Measurements from ENCODE around the gene PFKFB2. TPM values are rescaled to one million over a fixed set of nuclear protein-coding genes. Genes with fewer than 3 reads are reported as not detected.

The PFKFB2 gene
- total and polyA plus RNA-seq, 2 donors (not counting 1 experiment from before 2014, with no cell fraction given), result 6.5 to 18.2 TPM

DNA sequence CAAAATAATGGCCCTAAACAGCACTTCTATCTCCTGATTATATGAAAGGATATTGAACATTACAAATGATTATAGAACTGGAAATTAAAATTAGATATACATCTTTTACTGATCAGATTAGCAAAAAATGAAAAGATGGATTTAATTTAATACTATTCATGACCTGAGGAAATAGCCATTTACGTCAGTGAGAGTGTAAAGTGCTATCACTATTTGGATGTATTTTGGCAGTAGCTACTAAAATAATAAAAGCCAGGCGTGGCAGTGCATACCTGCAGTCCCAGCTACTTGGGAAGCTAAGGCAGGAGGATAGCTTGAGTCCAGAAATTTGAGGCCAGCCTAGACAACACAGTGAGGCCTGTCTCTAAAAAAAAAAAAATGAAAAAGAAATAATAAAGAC, 40.9 kb downstream of the PFKFB2 start:
- Histone ChIP-seq H3K9me3 (ENCODE audit: control extremely low read depth in 1 of 3, control insufficient read depth in 2 of 3, insufficient read depth in 1 of 3, low read length in 2 of 3) (no peaks in the 10 kb centered on the region), H2AFZ (ENCODE audit: insufficient read depth, low read depth, low read length, poor library complexity, severe bottlenecking) (no peak overlapping the region), H3K4me3 (ENCODE audit: control extremely low read depth in 1 of 5, extremely low read depth in 1 of 5, insufficient read depth in 1 of 5, low read depth in 2 of 5, low read length in 4 of 5) (no peak overlapping the region), H3K4me1 (ENCODE audit: control insufficient read depth in 2 of 2, insufficient read depth in 2 of 2, low read length in 2 of 2) (peaks cover 6 to 8% of the 10 kb centered on the region in 2 donors), H3K79me2 (ENCODE audit: control insufficient read depth, insufficient read depth, low read length) (no peaks in the 10 kb centered on the region), H3K27ac (ENCODE audit: low read length in 2 of 2) (no peak overlapping the region), H3K9ac (ENCODE audit: low read length) (no peak overlapping the region), H3K4me2 (replicated peaks; ENCODE audit: low read depth, low read length, poor library complexity, severe bottlenecking) (no peak overlapping the region), H3K27me3 (replicated peaks in 1 of 4; ENCODE audit: control extremely low read depth in 1 of 4, control insufficient read depth in 3 of 4, insufficient read depth in 4 of 4, low read length in 3 of 4) (no peaks in the 10 kb centered on the region), H3K36me3 (replicated peaks in 1 of 2; ENCODE audit: control extremely low read depth in 1 of 2, control insufficient read depth in 1 of 2, extremely low read depth in 1 of 2, insufficient read depth in 2 of 2, low read length in 1 of 2) (no peaks in the 10 kb centered on the region), H4K20me1 (ENCODE audit: control insufficient read depth, insufficient read depth, low read length, poor library complexity, severe bottlenecking) (no peaks in the 10 kb centered on the region)
- POLR2A ChIA-PET, result no interaction called here
- Mint-ChIP-seq H3K4me3 (no peak overlapping the region), H3K9me3 (ENCODE audit: insufficient read depth) (no peaks in the 10 kb centered on the region), H3K27me3 (no peaks in the 10 kb centered on the region), H3K27ac (no peak overlapping the region), H3K4me1 (peaks cover 7% of the 10 kb centered on the region)
- no peak for DNase-seq
- no peak for ATAC-seq (ENCODE audit: low read depth)
- TF ChIP-seq CTCF (IDR thresholded peaks at IDR 0.05) (no peak), EZH2 (IDR thresholded peaks at IDR 0.05; ENCODE audit: borderline replicate concordance, insufficient read depth, low read depth, low read length, poor library complexity, severe bottlenecking) (no peak)
- intact Hi-C loops (cut with micrococcal nuclease), result no loop called here
- CTCF ChIA-PET, result interaction anchor here (0.7 to 2.2 kb wide), 3 partner anchors 10 to 715 kb away, joined by 3 to 9 read pairs (median 6); no protein-coding TSS in a partner anchor
- WGBS (ENCODE audit: insufficient coverage), result 100% methylated on average over 1 of the region's 2 CpGs

DNA sequence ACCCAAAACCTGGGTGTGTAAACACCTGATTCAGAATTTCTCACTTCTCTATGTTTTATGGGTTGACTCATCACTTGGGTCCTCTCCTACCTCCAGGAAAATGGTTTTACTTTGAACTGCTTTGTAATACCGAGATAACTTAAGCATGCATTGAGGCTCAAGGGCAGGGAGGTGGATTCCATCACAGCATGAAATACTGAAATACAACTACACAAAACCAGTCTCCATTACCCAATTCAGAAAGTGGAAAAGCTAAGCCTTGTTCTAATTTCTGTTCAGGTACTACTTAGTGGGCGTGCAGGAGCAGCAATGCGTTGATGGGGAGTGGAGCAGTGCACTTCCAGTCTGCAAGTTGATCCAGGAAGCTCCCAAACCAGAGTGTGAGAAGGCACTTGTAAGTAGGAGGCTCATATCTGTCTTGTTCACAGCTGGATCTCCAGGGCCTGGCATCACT, 44.8 kb downstream of the PFKFB2 start:
- DNase-seq (no peak), ATAC-seq (ENCODE audit: low read depth) (no peak)
- Mint-ChIP-seq H3K4me3 (no peak overlapping the region), H3K4me1 (peaks cover 1% of the 10 kb centered on the region), H3K9me3 (ENCODE audit: insufficient read depth) (no peaks in the 10 kb centered on the region), H3K27me3 (peaks cover 16% of the 10 kb centered on the region), H3K27ac (no peak overlapping the region)
- no peak overlapping the region for H3K4me2 ChIP-seq (replicated peaks; ENCODE audit: low read depth, low read length, poor library complexity, severe bottlenecking)
- no peak overlapping the region for H3K4me3 ChIP-seq (ENCODE audit: control extremely low read depth in 1 of 5, extremely low read depth in 1 of 5, insufficient read depth in 1 of 5, low read depth in 2 of 5, low read length in 4 of 5)
- ChIA-PET CTCF (interaction anchor here (1.0 kb wide), 1 partner anchor 13 kb away, joined by 4 read pairs; no protein-coding TSS in a partner anchor), POLR2A (no interaction called here)
- no peak overlapping the region for H3K27ac ChIP-seq (ENCODE audit: low read length in 2 of 2)
- peaks cover 0 to 7% (median 1%) of the 10 kb centered on the region in 4 experiments for H3K27me3 ChIP-seq (replicated peaks in 1 of 4; ENCODE audit: control extremely low read depth in 1 of 4, control insufficient read depth in 3 of 4, insufficient read depth in 4 of 4, low read length in 3 of 4)
- intact Hi-C loops (cut with micrococcal nuclease), result no loop called here
- no peaks in the 10 kb centered on the region for H4K20me1 ChIP-seq (ENCODE audit: control insufficient read depth, insufficient read depth, low read length, poor library complexity, severe bottlenecking)
- no peaks in the 10 kb centered on the region for H3K36me3 ChIP-seq (replicated peaks in 1 of 2; ENCODE audit: control extremely low read depth in 1 of 2, control insufficient read depth in 1 of 2, extremely low read depth in 1 of 2, insufficient read depth in 2 of 2, low read length in 1 of 2)
- no peak overlapping the region for H3K9ac ChIP-seq (ENCODE audit: low read length)
- no peaks in the 10 kb centered on the region for H3K9me3 ChIP-seq (ENCODE audit: control extremely low read depth in 1 of 3, control insufficient read depth in 2 of 3, insufficient read depth in 1 of 3, low read length in 2 of 3)
- H3K79me2 ChIP-seq (ENCODE audit: control insufficient read depth, insufficient read depth, low read length), result no peaks in the 10 kb centered on the region
- no peaks in the 10 kb centered on the region for H3K4me1 ChIP-seq (ENCODE audit: control insufficient read depth in 2 of 2, insufficient read depth in 2 of 2, low read length in 2 of 2)
- no peak overlapping the region for H2AFZ ChIP-seq (ENCODE audit: insufficient read depth, low read depth, low read length, poor library complexity, severe bottlenecking)
- WGBS (ENCODE audit: insufficient coverage), result 69% methylated on average over 2 of the region's 3 CpGs
- TF ChIP-seq EZH2 (IDR thresholded peaks at IDR 0.05; ENCODE audit: borderline replicate concordance, insufficient read depth, low read depth, low read length, poor library complexity, severe bottlenecking), result no peak
- TF ChIP-seq CTCF (IDR thresholded peaks at IDR 0.05), result no peak

Measured in B cell (primary cell).